Left renal cortex interstitium (tissue), 4 donors: ENCODE data around the gene COL5A2. TPM values are rescaled to one million over a fixed set of nuclear protein-coding genes. Genes with fewer than 3 reads are reported as not detected.
A peak's percentile ranks its signal among the peaks of the same experiment; 100 is the strongest.

Source experiments
- DNase-seq, 4 donors: peaks; one replicate each; pipeline ENCODE4 v3.0.0-alpha.2; 2013; ENCODE audit warnings: low read depth in 4 of 4, low spot score in 2 of 4, missing footprints in 1 of 4
- polyA plus RNA-seq, 4 donors: library from polyadenylated mRNA; unstranded; fragments of 120-200 nt; gene quantifications; one replicate each; pipeline ENCODE4 v1.2.1, GENCODE V29; 2013; ENCODE audit not compliant: insufficient read length in 4 of 4

The COL5A2 gene
- 100 to 1,000 TPM; 123 to 180 (median 150) TPM for polyA plus RNA-seq

GRCh38 chr2:189179570-189179950 lies at the start of gene COL5A2:
Gene COL5A2, minus strand, starts transcription at chr2:189179761. Its CDS starts 157 bp downstream, at chr2:189179604.
- DNase-seq = peak in 3 of 4 donors; percentile 36 to 57 (median 39)

- DNase-seq = no peak
Observed at GRCh38 chr2:189226017-189226416, 46.5 kb upstream of the COL5A2 start.

GRCh38 chr2:189225032-189225431 lies 45.5 kb upstream of the COL5A2 start:
- no peak for DNase-seq

GRCh38 chr2:189222468-189223105 lies 43.0 kb upstream of the COL5A2 start:
- no peak for DNase-seq

- no peak for DNase-seq
Observed at GRCh38 chr2:189221811-189222467, 42.4 kb upstream of the COL5A2 start.

GRCh38 chr2:189218236-189218635 lies 38.7 kb upstream of the COL5A2 start:
- DNase-seq = no peak

GRCh38 chr2:189217541-189217940 lies 38.0 kb upstream of the COL5A2 start:
- DNase-seq = no peak

GRCh38 chr2:189217051-189217450 lies 37.5 kb upstream of the COL5A2 start:
- DNase-seq = no peak

- DNase-seq = no peak
Observed at GRCh38 chr2:189214484-189214883, 34.9 kb upstream of the COL5A2 start.

- no peak for DNase-seq
Observed at GRCh38 chr2:189213250-189213649, 33.7 kb upstream of the COL5A2 start.

- no peak for DNase-seq
Observed at GRCh38 chr2:189210250-189211087, 30.9 kb upstream of the COL5A2 start.

- no peak for DNase-seq
Observed at GRCh38 chr2:189208254-189208653, 28.7 kb upstream of the COL5A2 start.

- DNase-seq = no peak
Observed at GRCh38 chr2:189204322-189204941, 24.9 kb upstream of the COL5A2 start.

- no peak for DNase-seq
Observed at GRCh38 chr2:189203177-189203799, 23.7 kb upstream of the COL5A2 start.

- DNase-seq = no peak
Observed at GRCh38 chr2:189199797-189200196, 20.2 kb upstream of the COL5A2 start.

GRCh38 chr2:189192766-189193165 lies 13.2 kb upstream of the COL5A2 start:
- DNase-seq = no peak

GRCh38 chr2:189191766-189192165 lies 12.2 kb upstream of the COL5A2 start:
- DNase-seq = no peak

- no peak for DNase-seq
Observed at GRCh38 chr2:189190685-189191084, 11.1 kb upstream of the COL5A2 start.

GRCh38 chr2:189188115-189188805 lies 8.7 kb upstream of the COL5A2 start:
- DNase-seq = no peak

GRCh38 chr2:189183170-189183569 lies 3.6 kb upstream of the COL5A2 start:
- DNase-seq = no peak
